HepG2 (cell line): ENCODE results near the gene OPA3. TPM values are rescaled to one million over a fixed set of nuclear protein-coding genes. Genes with fewer than 3 reads are reported as not detected.

Experiments
- ATF4 ChIP-seq, 2 experiments: fragments of 450-650 bp in 1 of 2; sonication (generic) in 1 of 2; formaldehyde crosslinking; IDR thresholded peaks; 2 replicates each; pipeline versions ENCODE4 v1.5.0 to v1.8.0; 2020 to 2022; ENCODE audit warnings: mild to moderate bottlenecking in 1 of 2, missing genetic modification reagents in 1 of 2
- DMAP1 ChIP-seq: IDR thresholded peaks from 2 replicates; pipeline ENCODE4 v1.6.1; 2016
- POLR2AphosphoS2 ChIP-seq: IDR thresholded peaks from 2 replicates; pipeline ENCODE4 v1.6.1; 2011; ENCODE audit warnings: low read depth, low read length, improper control_type of control experiment
- SRSF1 ChIP-seq: fragments of 200-400 bp; formaldehyde crosslinking; optimal IDR thresholded peaks from 2 replicates; pipeline ENCODE3; 2017; ENCODE audit warnings: mild to moderate bottlenecking, low read depth, low read length, moderate library complexity
- TSC22D2 ChIP-seq: sonication (generic); formaldehyde crosslinking; IDR thresholded peaks from 2 replicates; pipeline ENCODE4 v1.5.1; 2020; ENCODE audit warnings: missing genetic modification reagents, mild to moderate bottlenecking, borderline replicate concordance
- ZNF224 ChIP-seq: sonication (generic); formaldehyde crosslinking; IDR thresholded peaks from 2 replicates; pipeline ENCODE4 v1.5.0; 2020; ENCODE audit warnings: mild to moderate bottlenecking, missing genetic modification reagents
- ZNF343 ChIP-seq: sonication (generic); formaldehyde crosslinking; IDR thresholded peaks from 2 replicates; pipeline ENCODE4 v1.4.0; 2020; ENCODE audit warnings: mild to moderate bottlenecking, missing genetic modification reagents
- ZNF383 ChIP-seq: sonication (generic); formaldehyde crosslinking; IDR thresholded peaks from 2 replicates; pipeline ENCODE4 v1.4.0; 2020; ENCODE audit warnings: missing genetic modification reagents, mild to moderate bottlenecking, borderline replicate concordance
- ZSCAN12 ChIP-seq: sonication (generic); formaldehyde crosslinking; IDR thresholded peaks from 2 replicates; pipeline ENCODE4 v1.9.0; 2021; ENCODE audit warnings: mild to moderate bottlenecking, missing genetic modification reagents
- polyA plus RNA-seq, 8 experiments: library from polyadenylated mRNA; depleted of rRNA in 3 of 8; stranded (reverse) in 7 of 8; unstranded in 1 of 8; fragments of >200 nt; fragmentation: Illumina TruSeq in 4 of 8; extraction: Trizol in 4 of 8; gene quantifications; 2 replicates each; pipeline versions ENCODE4 v1.2.1 to v1.2.3, GENCODE V29; 2011 to 2016; ENCODE audit warnings: low read depth in 4 of 8, missing spikeins in 1 of 8, mixed read lengths in 1 of 8; ENCODE audit not compliant: insufficient read depth in 1 of 8
- total RNA-seq, 5 experiments: library from RNA; depleted of rRNA; stranded (reverse); fragments of >200 nt; fragmentation: Illumina TruSeq; extraction: Trizol; gene quantifications; 2 replicates each; pipeline ENCODE4 v1.2.3, GENCODE V29; 2016; ENCODE audit warnings: low read depth in 1 of 5
- TF ChIP-seq, protein P1 (sequence below), 2 experiments: fragments of 450-650 bp in 1 of 2; sonication (generic) in 1 of 2; formaldehyde crosslinking in 1 of 2; IDR thresholded peaks; 2 replicates each; pipeline versions ENCODE4 v1.6.1 to v1.8.0; 2016 to 2022; ENCODE audit warnings: antibody characterized with exemption in 1 of 2, mild to moderate bottlenecking in 1 of 2, missing genetic modification reagents in 1 of 2
- TF ChIP-seq, protein P2 (sequence below): sonication (generic); formaldehyde crosslinking; conservative IDR thresholded peaks from 2 replicates; pipeline ENCODE4 v1.4.0; 2020; ENCODE audit warnings: missing genetic modification reagents
- TF ChIP-seq, protein P3 (sequence below): sonication (generic); formaldehyde crosslinking; IDR thresholded peaks from 2 replicates; pipeline ENCODE4 v1.4.0; 2020; ENCODE audit warnings: missing genetic modification reagents

OPA3 gene
- total and polyA plus RNA-seq, 2 of the 13 experiments (the other 11 are each of a cell fraction or from before 2014, with no cell fraction given), result 8.3 to 17.7 TPM

- TF ChIP-seq, protein P1, sequence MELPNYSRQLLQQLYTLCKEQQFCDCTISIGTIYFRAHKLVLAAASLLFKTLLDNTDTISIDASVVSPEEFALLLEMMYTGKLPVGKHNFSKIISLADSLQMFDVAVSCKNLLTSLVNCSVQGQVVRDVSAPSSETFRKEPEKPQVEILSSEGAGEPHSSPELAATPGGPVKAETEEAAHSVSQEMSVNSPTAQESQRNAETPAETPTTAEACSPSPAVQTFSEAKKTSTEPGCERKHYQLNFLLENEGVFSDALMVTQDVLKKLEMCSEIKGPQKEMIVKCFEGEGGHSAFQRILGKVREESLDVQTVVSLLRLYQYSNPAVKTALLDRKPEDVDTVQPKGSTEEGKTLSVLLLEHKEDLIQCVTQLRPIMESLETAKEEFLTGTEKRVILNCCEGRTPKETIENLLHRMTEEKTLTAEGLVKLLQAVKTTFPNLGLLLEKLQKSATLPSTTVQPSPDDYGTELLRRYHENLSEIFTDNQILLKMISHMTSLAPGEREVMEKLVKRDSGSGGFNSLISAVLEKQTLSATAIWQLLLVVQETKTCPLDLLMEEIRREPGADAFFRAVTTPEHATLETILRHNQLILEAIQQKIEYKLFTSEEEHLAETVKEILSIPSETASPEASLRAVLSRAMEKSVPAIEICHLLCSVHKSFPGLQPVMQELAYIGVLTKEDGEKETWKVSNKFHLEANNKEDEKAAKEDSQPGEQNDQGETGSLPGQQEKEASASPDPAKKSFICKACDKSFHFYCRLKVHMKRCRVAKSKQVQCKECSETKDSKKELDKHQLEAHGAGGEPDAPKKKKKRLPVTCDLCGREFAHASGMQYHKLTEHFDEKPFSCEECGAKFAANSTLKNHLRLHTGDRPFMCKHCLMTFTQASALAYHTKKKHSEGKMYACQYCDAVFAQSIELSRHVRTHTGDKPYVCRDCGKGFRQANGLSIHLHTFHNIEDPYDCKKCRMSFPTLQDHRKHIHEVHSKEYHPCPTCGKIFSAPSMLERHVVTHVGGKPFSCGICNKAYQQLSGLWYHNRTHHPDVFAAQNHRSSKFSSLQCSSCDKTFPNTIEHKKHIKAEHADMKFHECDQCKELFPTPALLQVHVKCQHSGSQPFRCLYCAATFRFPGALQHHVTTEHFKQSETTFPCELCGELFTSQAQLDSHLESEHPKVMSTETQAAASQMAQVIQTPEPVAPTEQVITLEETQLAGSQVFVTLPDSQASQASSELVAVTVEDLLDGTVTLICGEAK (IDR thresholded peaks at IDR 0.05), result no peak
- TF ChIP-seq, protein P1 (CRISPR knock-in tag; IDR thresholded peaks at IDR 0.05), result peak; percentile 63; the same call in 1 of the 2 replicates
- TF ChIP-seq ZNF343 (0 out of 2 replicates have a peak, but pooled peaks have one; percentile 19), SRSF1 (no peak), ZNF224 (CRISPR knock-in tag) (peak; percentile 18; the same call in 1 of the 2 replicates), ZNF383 (no peak), ZSCAN12 (CRISPR knock-in tag) (peak; percentile 48; the same call in 1 of the 2 replicates), ATF4 (CRISPR knock-in tag; IDR thresholded peaks at IDR 0.05) (peak in 1 of 2 experiments; percentile 38; a peak in 1 of 4 replicates), DMAP1 (CRISPR knock-in tag) (0 out of 2 replicates have a peak, but pooled peaks have one; percentile 22), POLR2AphosphoS2 (no peak), TSC22D2 (CRISPR knock-in tag) (0 out of 2 replicates have a peak, but pooled peaks have one; percentile 11)
- TF ChIP-seq, protein P2, sequence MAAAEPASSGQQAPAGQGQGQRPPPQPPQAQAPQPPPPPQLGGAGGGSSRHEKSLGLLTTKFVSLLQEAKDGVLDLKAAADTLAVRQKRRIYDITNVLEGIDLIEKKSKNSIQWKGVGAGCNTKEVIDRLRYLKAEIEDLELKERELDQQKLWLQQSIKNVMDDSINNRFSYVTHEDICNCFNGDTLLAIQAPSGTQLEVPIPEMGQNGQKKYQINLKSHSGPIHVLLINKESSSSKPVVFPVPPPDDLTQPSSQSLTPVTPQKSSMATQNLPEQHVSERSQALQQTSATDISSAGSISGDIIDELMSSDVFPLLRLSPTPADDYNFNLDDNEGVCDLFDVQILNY (CRISPR knock-in tag), result 0 out of 2 replicates have a peak, but pooled peaks have one; percentile 10
- TF ChIP-seq, protein P3, sequence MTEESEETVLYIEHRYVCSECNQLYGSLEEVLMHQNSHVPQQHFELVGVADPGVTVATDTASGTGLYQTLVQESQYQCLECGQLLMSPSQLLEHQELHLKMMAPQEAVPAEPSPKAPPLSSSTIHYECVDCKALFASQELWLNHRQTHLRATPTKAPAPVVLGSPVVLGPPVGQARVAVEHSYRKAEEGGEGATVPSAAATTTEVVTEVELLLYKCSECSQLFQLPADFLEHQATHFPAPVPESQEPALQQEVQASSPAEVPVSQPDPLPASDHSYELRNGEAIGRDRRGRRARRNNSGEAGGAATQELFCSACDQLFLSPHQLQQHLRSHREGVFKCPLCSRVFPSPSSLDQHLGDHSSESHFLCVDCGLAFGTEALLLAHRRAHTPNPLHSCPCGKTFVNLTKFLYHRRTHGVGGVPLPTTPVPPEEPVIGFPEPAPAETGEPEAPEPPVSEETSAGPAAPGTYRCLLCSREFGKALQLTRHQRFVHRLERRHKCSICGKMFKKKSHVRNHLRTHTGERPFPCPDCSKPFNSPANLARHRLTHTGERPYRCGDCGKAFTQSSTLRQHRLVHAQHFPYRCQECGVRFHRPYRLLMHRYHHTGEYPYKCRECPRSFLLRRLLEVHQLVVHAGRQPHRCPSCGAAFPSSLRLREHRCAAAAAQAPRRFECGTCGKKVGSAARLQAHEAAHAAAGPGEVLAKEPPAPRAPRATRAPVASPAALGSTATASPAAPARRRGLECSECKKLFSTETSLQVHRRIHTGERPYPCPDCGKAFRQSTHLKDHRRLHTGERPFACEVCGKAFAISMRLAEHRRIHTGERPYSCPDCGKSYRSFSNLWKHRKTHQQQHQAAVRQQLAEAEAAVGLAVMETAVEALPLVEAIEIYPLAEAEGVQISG (CRISPR knock-in tag), result peak; percentile 80
These were observed 77.4 kb downstream of the OPA3 start, which contains the start of gene VASP (continued) for GRCh38 chr19:45506989-45507871.
